ENCODE data around the gene CEMP1. TPM values are rescaled to one million over a fixed set of nuclear protein-coding genes. Genes with fewer than 3 reads are reported as not detected.
A peak's percentile ranks its signal among the peaks of the same experiment; 100 is the strongest.

The CEMP1 gene
- total and polyA plus RNA-seq, 10 of the 15 experiments (the other 5 are each of a cell fraction or from before 2014, with no cell fraction given) = 0.05 to 8.2 (median 1.5) TPM; not detected in 5

DNA sequence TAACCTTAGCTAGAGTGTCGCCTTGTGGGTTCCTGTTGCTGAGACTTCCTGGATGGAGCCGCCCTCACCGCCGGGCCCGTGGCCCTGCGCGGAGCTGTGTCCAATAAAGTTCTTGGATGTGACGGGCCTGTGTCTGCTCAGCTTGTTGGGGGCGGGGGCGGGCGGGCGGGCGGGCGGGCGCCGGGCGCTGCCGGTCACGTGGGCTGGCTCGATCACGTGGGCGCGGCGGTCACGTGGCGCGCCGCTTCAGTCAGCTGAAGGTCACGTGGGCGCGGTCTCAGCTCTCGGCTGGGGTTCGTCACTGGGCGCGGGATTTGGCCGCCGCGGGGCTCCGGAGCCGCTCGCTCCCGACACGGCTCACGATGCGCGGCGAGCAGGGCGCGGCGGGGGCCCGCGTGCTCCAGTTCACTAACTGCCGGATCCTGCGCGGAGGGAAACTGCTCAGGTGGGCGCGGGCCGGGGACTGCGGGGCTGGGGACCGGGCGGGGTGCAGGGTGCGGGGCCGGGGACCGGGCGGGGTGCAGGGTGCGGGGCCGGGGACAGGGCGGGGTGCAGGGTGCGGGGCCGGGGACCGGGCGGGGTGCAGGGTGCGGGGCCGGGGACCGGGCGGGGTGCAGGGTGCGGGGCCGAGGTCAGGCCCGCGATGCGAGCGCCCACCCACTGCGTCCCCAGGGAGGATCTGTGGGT lies 11.0 kb downstream of the CEMP1 start, which contains the start of gene AMDHD2 (continued):
- no peak for TF ChIP-seq BCLAF1 (IDR thresholded peaks at IDR 0.05)
- TF ChIP-seq USF1 (IDR thresholded peaks at IDR 0.05; ENCODE audit: borderline replicate concordance, extremely low read length, insufficient read depth, low read depth, low read length) = peak; percentile 98
- no peak for TF ChIP-seq NR2C1 (IDR thresholded peaks at IDR 0.05)
- no peak for TF ChIP-seq ASH2L (IDR thresholded peaks at IDR 0.05; ENCODE audit: borderline replicate concordance, low read depth)
- TF ChIP-seq SMAD5 (IDR thresholded peaks at IDR 0.05; ENCODE audit: low read depth) = no peak
- TF ChIP-seq RAD21 (IDR thresholded peaks at IDR 0.05; ENCODE audit: insufficient read depth, low read depth, low read length) = no peak
- no peak for TF ChIP-seq FOXM1 (IDR thresholded peaks at IDR 0.05; ENCODE audit: low read depth, low read length)
- TF ChIP-seq, protein P1, sequence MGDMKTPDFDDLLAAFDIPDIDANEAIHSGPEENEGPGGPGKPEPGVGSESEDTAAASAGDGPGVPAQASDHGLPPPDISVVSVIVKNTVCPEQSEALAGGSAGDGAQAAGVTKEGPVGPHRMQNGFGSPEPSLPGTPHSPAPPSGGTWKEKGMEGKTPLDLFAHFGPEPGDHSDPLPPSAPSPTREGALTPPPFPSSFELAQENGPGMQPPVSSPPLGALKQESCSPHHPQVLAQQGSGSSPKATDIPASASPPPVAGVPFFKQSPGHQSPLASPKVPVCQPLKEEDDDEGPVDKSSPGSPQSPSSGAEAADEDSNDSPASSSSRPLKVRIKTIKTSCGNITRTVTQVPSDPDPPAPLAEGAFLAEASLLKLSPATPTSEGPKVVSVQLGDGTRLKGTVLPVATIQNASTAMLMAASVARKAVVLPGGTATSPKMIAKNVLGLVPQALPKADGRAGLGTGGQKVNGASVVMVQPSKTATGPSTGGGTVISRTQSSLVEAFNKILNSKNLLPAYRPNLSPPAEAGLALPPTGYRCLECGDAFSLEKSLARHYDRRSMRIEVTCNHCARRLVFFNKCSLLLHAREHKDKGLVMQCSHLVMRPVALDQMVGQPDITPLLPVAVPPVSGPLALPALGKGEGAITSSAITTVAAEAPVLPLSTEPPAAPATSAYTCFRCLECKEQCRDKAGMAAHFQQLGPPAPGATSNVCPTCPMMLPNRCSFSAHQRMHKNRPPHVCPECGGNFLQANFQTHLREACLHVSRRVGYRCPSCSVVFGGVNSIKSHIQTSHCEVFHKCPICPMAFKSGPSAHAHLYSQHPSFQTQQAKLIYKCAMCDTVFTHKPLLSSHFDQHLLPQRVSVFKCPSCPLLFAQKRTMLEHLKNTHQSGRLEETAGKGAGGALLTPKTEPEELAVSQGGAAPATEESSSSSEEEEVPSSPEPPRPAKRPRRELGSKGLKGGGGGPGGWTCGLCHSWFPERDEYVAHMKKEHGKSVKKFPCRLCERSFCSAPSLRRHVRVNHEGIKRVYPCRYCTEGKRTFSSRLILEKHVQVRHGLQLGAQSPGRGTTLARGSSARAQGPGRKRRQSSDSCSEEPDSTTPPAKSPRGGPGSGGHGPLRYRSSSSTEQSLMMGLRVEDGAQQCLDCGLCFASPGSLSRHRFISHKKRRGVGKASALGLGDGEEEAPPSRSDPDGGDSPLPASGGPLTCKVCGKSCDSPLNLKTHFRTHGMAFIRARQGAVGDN (IDR thresholded peaks at IDR 0.05) = 0 out of 2 replicates have a peak, but pooled peaks have one; percentile 22
- TF ChIP-seq POLR2AphosphoS5 (IDR thresholded peaks at IDR 0.05; ENCODE audit: low read length) = peak; percentile 88; the same call in 1 of the 2 replicates
- TF ChIP-seq ESRRA (IDR thresholded peaks at IDR 0.05; ENCODE audit: low read length) = no peak
- no peak for TF ChIP-seq JUNB (IDR thresholded peaks at IDR 0.05)
- TF ChIP-seq MYC (IDR thresholded peaks at IDR 0.05; ENCODE audit: insufficient read depth, insufficient read length, insufficient replicate concordance, low read length, severe bottlenecking) = no peak
- TF ChIP-seq MXI1 (IDR thresholded peaks at IDR 0.05; ENCODE audit: low read depth, low read length) = peak; percentile 67
- 0 out of 2 replicates have a peak, but pooled peaks have one; percentile 50 for TF ChIP-seq ZBTB4 (CRISPR knock-in tag; IDR thresholded peaks at IDR 0.05)
- no peak for TF ChIP-seq SIX5 (IDR thresholded peaks at IDR 0.05; ENCODE audit: low read depth, low read length, severe bottlenecking)
- TF ChIP-seq GATAD2B (conservative IDR thresholded peaks at IDR 0.05; ENCODE audit: low read depth) = no peak
- TF ChIP-seq DPF2 (IDR thresholded peaks at IDR 0.05) = no peak
